ENCODE data around the gene NPPC. TPM values are rescaled to one million over a fixed set of nuclear protein-coding genes. Genes with fewer than 3 reads are reported as not detected.

NPPC gene
- total and polyA plus RNA-seq, 2 experiments from 2014 or later = 0.26 TPM; not detected in 1

GRCh38 chr2:231931481-231931915, 5.3 kb upstream of the NPPC start:
- peaks cover 4% of the 10 kb centered on the region; the same call in 1 of the 2 replicates for H3F3A ChIP-seq (ENCODE audit: insufficient read depth)
- no peaks in the 10 kb centered on the region for H3K9me2 ChIP-seq (ENCODE audit: insufficient read depth)
- H3K79me2 ChIP-seq (ENCODE audit: insufficient read depth) = no peaks in the 10 kb centered on the region
- TF ChIP-seq EZH2phosphoT487 (IDR thresholded peaks at IDR 0.05; ENCODE audit: insufficient read depth, low read depth) (no peak), EZH2 (IDR thresholded peaks at IDR 0.05; ENCODE audit: insufficient read depth, poor library complexity, severe bottlenecking) (no peak)
- H2AFZ ChIP-seq = no peak overlapping the region
- H3K9ac ChIP-seq = no peak overlapping the region
- H3K4me3 ChIP-seq = no peak overlapping the region
- WGBS, 2 experiments (ENCODE audit: low coverage in 1 of 2, low lambda C conversion rate in 2 of 2, missing lambda C conversion rate in 2 of 2) = 59 to 66% methylated on average over 7 of the region's 7 CpGs
- no peaks in the 10 kb centered on the region for H3K9me3 ChIP-seq (ENCODE audit: low read depth)
- no peaks in the 10 kb centered on the region for H3K4me1 ChIP-seq (ENCODE audit: insufficient read depth)
- no peak overlapping the region for H3K4me2 ChIP-seq (ENCODE audit: unreplicated experiment)
- in situ Hi-C loops (cut with MboI) = no loop called here
- H3K36me3 ChIP-seq (ENCODE audit: low read depth) = no peaks in the 10 kb centered on the region
- H3K27me3 ChIP-seq (replicated peaks; ENCODE audit: insufficient read depth) = peaks cover 27% of the 10 kb centered on the region
- H4K20me1 ChIP-seq (ENCODE audit: insufficient read depth) = no peaks in the 10 kb centered on the region
- no peak for DNase-seq
- H3K27ac ChIP-seq = no peak overlapping the region

GRCh38 chr2:231930593-231931281, 4.5 kb upstream of the NPPC start:
- in situ Hi-C loops (cut with MboI) = no loop called here
- Histone ChIP-seq H3K27me3 (replicated peaks; ENCODE audit: insufficient read depth) (peaks cover 34% of the 10 kb centered on the region), H3F3A (ENCODE audit: insufficient read depth) (peaks cover 4% of the 10 kb centered on the region; the same call in 1 of the 2 replicates), H2AFZ (no peak overlapping the region), H3K9ac (no peak overlapping the region), H3K4me1 (ENCODE audit: insufficient read depth) (no peaks in the 10 kb centered on the region), H3K9me3 (ENCODE audit: low read depth) (no peaks in the 10 kb centered on the region), H3K4me3 (no peak overlapping the region), H3K36me3 (ENCODE audit: low read depth) (no peaks in the 10 kb centered on the region), H3K4me2 (ENCODE audit: unreplicated experiment) (no peak overlapping the region), H3K27ac (no peak overlapping the region), H3K79me2 (ENCODE audit: insufficient read depth) (no peaks in the 10 kb centered on the region), H4K20me1 (ENCODE audit: insufficient read depth) (no peaks in the 10 kb centered on the region), H3K9me2 (ENCODE audit: insufficient read depth) (no peaks in the 10 kb centered on the region)
- 54 to 62% methylated on average over 6 to 8 of the region's 8 CpGs for WGBS, 2 experiments (ENCODE audit: low coverage in 1 of 2, low lambda C conversion rate in 2 of 2, missing lambda C conversion rate in 2 of 2)
- no peak for TF ChIP-seq EZH2 (IDR thresholded peaks at IDR 0.05; ENCODE audit: insufficient read depth, poor library complexity, severe bottlenecking)
- TF ChIP-seq EZH2phosphoT487 (IDR thresholded peaks at IDR 0.05; ENCODE audit: insufficient read depth, low read depth) = no peak
- DNase-seq = no peak

GRCh38 chr2:231929961-231930592, 3.9 kb upstream of the NPPC start:
- in situ Hi-C loops (cut with MboI) = loop anchor here (10.0 kb wide), 1 partner anchor 205 kb away; no protein-coding TSS in a partner anchor
- Histone ChIP-seq H3K4me1 (ENCODE audit: insufficient read depth) (no peaks in the 10 kb centered on the region), H3K27me3 (replicated peaks; ENCODE audit: insufficient read depth) (peaks cover 34% of the 10 kb centered on the region), H3K9ac (no peak overlapping the region), H3F3A (ENCODE audit: insufficient read depth) (no peaks in the 10 kb centered on the region), H3K4me3 (no peak overlapping the region), H3K27ac (no peak overlapping the region), H3K9me2 (ENCODE audit: insufficient read depth) (no peaks in the 10 kb centered on the region), H3K79me2 (ENCODE audit: insufficient read depth) (no peaks in the 10 kb centered on the region), H2AFZ (no peak overlapping the region), H3K36me3 (ENCODE audit: low read depth) (no peaks in the 10 kb centered on the region), H3K9me3 (ENCODE audit: low read depth) (no peaks in the 10 kb centered on the region), H4K20me1 (ENCODE audit: insufficient read depth) (no peaks in the 10 kb centered on the region), H3K4me2 (ENCODE audit: unreplicated experiment) (no peak overlapping the region)
- 23% methylated on average over 11 of the region's 11 CpGs for WGBS, 2 experiments (ENCODE audit: low coverage in 1 of 2, low lambda C conversion rate in 2 of 2, missing lambda C conversion rate in 2 of 2)
- no peak for TF ChIP-seq EZH2 (IDR thresholded peaks at IDR 0.05; ENCODE audit: insufficient read depth, poor library complexity, severe bottlenecking)
- no peak for TF ChIP-seq EZH2phosphoT487 (IDR thresholded peaks at IDR 0.05; ENCODE audit: insufficient read depth, low read depth)
- no peak for DNase-seq

- peaks cover 34% of the 10 kb centered on the region for H3K27me3 ChIP-seq (replicated peaks; ENCODE audit: insufficient read depth)
- in situ Hi-C loops (cut with MboI) = loop anchor here (10.0 kb wide), 1 partner anchor 206 kb away; no protein-coding TSS in a partner anchor
These were observed 2.9 kb upstream of the NPPC start for GRCh38 chr2:231928901-231929725.

More at GRCh38 chr2:231928901-231929725, 2.9 kb upstream of the NPPC start:
- H3F3A ChIP-seq (ENCODE audit: insufficient read depth) = no peaks in the 10 kb centered on the region
- H3K36me3 ChIP-seq (ENCODE audit: low read depth) = no peaks in the 10 kb centered on the region
- H3K79me2 ChIP-seq (ENCODE audit: insufficient read depth) = no peaks in the 10 kb centered on the region
- no peak overlapping the region for H3K4me2 ChIP-seq (ENCODE audit: unreplicated experiment)
- H3K27ac ChIP-seq = no peak overlapping the region
- DNase-seq = no peak
- H2AFZ ChIP-seq = no peak overlapping the region
- H3K4me1 ChIP-seq (ENCODE audit: insufficient read depth) = no peaks in the 10 kb centered on the region
- H3K9ac ChIP-seq = no peak overlapping the region
- no peak for TF ChIP-seq EZH2 (IDR thresholded peaks at IDR 0.05; ENCODE audit: insufficient read depth, poor library complexity, severe bottlenecking)
- no peak for TF ChIP-seq EZH2phosphoT487 (IDR thresholded peaks at IDR 0.05; ENCODE audit: insufficient read depth, low read depth)
- no peaks in the 10 kb centered on the region for H3K9me2 ChIP-seq (ENCODE audit: insufficient read depth)
- H3K4me3 ChIP-seq = no peak overlapping the region
- H4K20me1 ChIP-seq (ENCODE audit: insufficient read depth) = no peaks in the 10 kb centered on the region
- WGBS, 2 experiments (ENCODE audit: low coverage in 1 of 2, low lambda C conversion rate in 2 of 2, missing lambda C conversion rate in 2 of 2) = 76 to 83% methylated on average over 11 of the region's 11 CpGs
- no peaks in the 10 kb centered on the region for H3K9me3 ChIP-seq (ENCODE audit: low read depth)

Measured in GM23248 (cell line).